ENCODE results near the gene PTPRT. TPM values are rescaled to one million over a fixed set of nuclear protein-coding genes. Genes with fewer than 3 reads are reported as not detected.
A peak's percentile ranks its signal among the peaks of the same experiment; 100 is the strongest.
"Not testable (repeated sequence)": the region's sequence is repeated elsewhere in the genome, so short reads cannot be mapped to it uniquely, and the experiment has no call there.

PTPRT gene
- total RNA-seq, 1 experiment from 2014 or later: 44.5 TPM

DNA sequence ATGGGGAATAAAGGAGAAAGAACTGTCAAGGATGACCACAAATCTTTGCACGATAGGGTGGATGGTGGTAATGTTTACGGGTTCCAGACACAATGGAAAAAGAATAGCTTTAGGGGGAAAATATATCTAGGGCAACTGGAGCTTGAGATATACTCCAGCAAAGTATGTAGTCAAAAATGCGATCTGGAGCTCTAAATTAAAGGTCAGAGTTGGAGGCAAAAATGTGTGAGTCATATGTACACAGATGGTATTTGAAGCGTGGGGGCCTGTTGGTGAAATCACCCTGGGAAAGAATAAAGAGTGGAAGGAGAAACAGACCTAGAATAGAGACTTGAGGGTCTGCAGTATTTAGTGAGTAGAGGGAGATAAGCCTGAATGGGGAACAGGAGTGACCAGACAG lies 937.6 kb downstream of the PTPRT start:
- Histone ChIP-seq H3K9me2 (replicated peaks; ENCODE audit: insufficient read depth, low read length) (no peaks in the 10 kb centered on the region), H3K4me1 (ENCODE audit: low read length) (no peaks in the 10 kb centered on the region), H3K4me2 (ENCODE audit: low read depth, low read length, poor library complexity, severe bottlenecking) (no peak overlapping the region), H3K9me3 (ENCODE audit: low read length) (no peaks in the 10 kb centered on the region), H3K4me3 (ENCODE audit: low read length) (no peak overlapping the region), H2AFZ (ENCODE audit: low read length) (no peak overlapping the region), H3K27ac (ENCODE audit: low read length) (no peak overlapping the region), H4K20me1 (ENCODE audit: insufficient read depth, low read depth, low read length) (no peaks in the 10 kb centered on the region), H3K79me2 (ENCODE audit: low read length) (no peaks in the 10 kb centered on the region), H3K27me3 (ENCODE audit: low read length) (no peaks in the 10 kb centered on the region), H3K36me3 (ENCODE audit: insufficient read depth, low read length) (no peaks in the 10 kb centered on the region), H3K9ac (ENCODE audit: low read length) (no peak overlapping the region)
- DNase-seq: no peak

DNA sequence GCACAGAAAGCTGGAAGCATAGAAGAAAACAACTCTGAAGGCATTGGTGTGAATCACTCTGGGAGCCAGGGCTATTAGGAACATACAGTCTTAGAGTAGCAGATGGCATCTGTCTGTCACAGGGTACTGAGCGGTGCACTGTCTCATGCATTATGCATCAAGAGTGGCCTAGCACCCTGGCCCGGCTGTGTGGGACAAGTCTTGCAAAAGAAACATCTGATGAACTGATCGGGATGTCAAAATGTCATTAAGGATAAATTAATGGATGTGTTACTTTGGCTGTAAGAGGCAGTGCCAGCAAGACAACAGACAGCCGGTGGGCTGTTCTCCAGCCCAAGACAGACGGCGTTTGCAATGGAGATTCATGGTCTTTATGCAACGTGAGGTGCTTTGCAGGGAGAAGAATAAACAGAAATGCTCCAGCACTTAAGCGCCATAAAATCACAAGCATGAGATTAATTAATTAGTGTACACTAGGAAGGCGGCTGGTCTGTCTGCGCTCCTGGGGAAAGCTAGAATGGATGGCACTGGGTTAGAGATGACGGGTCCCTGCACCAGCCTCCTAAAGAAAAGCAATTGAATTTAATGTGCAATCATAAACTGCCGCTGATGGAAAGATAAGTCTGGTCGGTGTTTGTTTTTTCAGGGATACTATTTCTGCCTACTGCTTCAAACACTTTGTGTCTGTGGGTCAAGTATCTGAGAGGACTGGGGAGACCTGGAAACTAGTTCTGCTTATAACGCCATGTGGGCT lies 970.9 kb downstream of the PTPRT start:
- H4K20me1 ChIP-seq (ENCODE audit: insufficient read depth, low read depth, low read length): no peaks in the 10 kb centered on the region
- DNase-seq: no peak
- no peak overlapping the region for H3K27ac ChIP-seq (ENCODE audit: low read length)
- no peaks in the 10 kb centered on the region for H3K9me3 ChIP-seq (ENCODE audit: low read length)
- no peak overlapping the region for H3K4me3 ChIP-seq (ENCODE audit: low read length)
- no peak overlapping the region for H3K9ac ChIP-seq (ENCODE audit: low read length)
- no peak overlapping the region for H3K4me2 ChIP-seq (ENCODE audit: low read depth, low read length, poor library complexity, severe bottlenecking)
- H3K36me3 ChIP-seq (ENCODE audit: insufficient read depth, low read length): no peaks in the 10 kb centered on the region
- no peaks in the 10 kb centered on the region for H3K9me2 ChIP-seq (replicated peaks; ENCODE audit: insufficient read depth, low read length)
- no peaks in the 10 kb centered on the region for H3K27me3 ChIP-seq (ENCODE audit: low read length)
- no peaks in the 10 kb centered on the region for H3K79me2 ChIP-seq (ENCODE audit: low read length)
- peaks cover 7% of the 10 kb centered on the region for H3K4me1 ChIP-seq (ENCODE audit: low read length)
- no peak overlapping the region for H2AFZ ChIP-seq (ENCODE audit: low read length)

DNA sequence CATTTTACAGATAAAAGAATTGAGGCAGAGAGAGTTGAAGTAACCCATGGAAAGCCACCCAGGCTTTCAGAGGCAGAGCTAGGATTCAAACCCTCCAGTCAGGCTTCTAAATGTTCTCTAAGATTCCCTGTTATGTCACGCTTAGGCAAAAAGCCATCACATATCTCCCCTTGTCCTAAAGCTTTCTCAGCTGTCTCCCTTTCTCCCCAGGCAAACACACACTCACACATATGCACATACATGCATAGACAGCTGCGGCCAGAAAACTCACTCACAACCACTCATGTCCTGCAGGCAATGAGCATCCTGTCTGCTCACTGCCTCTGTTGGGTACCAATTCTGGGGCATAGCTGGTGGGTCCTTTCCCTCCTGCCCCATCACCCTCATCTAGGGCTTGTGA lies 975.6 kb downstream of the PTPRT start:
- no peak overlapping the region for H3K4me2 ChIP-seq (ENCODE audit: low read depth, low read length, poor library complexity, severe bottlenecking)
- no peak overlapping the region for H3K9ac ChIP-seq (ENCODE audit: low read length)
- no peaks in the 10 kb centered on the region for H3K9me2 ChIP-seq (replicated peaks; ENCODE audit: insufficient read depth, low read length)
- no peak overlapping the region for H3K27ac ChIP-seq (ENCODE audit: low read length)
- no peaks in the 10 kb centered on the region for H3K36me3 ChIP-seq (ENCODE audit: insufficient read depth, low read length)
- H4K20me1 ChIP-seq (ENCODE audit: insufficient read depth, low read depth, low read length): no peaks in the 10 kb centered on the region
- no peaks in the 10 kb centered on the region for H3K9me3 ChIP-seq (ENCODE audit: low read length)
- no peak overlapping the region for H3K4me3 ChIP-seq (ENCODE audit: low read length)
- H3K4me1 ChIP-seq (ENCODE audit: low read length): no peaks in the 10 kb centered on the region; the same call in 1 of the 2 replicates
- no peak overlapping the region for H2AFZ ChIP-seq (ENCODE audit: low read length)
- DNase-seq: no peak
- no peaks in the 10 kb centered on the region for H3K79me2 ChIP-seq (ENCODE audit: low read length)
- H3K27me3 ChIP-seq (ENCODE audit: low read length): no peaks in the 10 kb centered on the region

DNA sequence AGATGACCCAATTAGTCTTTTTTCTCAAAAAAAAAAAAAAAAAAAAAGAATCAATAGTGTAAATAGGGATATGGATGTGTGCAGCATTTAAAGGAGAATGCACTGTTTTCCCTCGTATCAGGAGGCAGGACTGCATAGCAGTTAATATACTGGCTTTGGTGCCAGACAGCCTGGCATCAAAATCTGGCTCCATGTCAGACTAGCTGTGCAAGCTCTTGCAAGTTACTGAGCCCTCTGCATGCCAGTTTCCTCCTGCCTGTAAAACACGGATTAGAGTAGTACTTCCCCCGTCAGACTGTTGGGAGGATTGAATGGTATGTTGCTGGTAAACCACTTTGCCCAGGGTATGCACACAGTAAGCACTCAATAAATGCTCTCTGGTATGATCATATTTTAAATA lies 977.3 kb downstream of the PTPRT start:
- no peak overlapping the region for H2AFZ ChIP-seq (ENCODE audit: low read length)
- no peak overlapping the region for H3K4me2 ChIP-seq (ENCODE audit: low read depth, low read length, poor library complexity, severe bottlenecking)
- H3K9me3 ChIP-seq (ENCODE audit: low read length): no peaks in the 10 kb centered on the region
- no peaks in the 10 kb centered on the region for H3K36me3 ChIP-seq (ENCODE audit: insufficient read depth, low read length)
- no peak for DNase-seq
- no peaks in the 10 kb centered on the region for H3K27me3 ChIP-seq (ENCODE audit: low read length)
- no peak overlapping the region for H3K4me3 ChIP-seq (ENCODE audit: low read length)
- no peak overlapping the region for H3K27ac ChIP-seq (ENCODE audit: low read length)
- H3K4me1 ChIP-seq (ENCODE audit: low read length): no peaks in the 10 kb centered on the region
- H4K20me1 ChIP-seq (ENCODE audit: insufficient read depth, low read depth, low read length): no peaks in the 10 kb centered on the region
- H3K79me2 ChIP-seq (ENCODE audit: low read length): no peaks in the 10 kb centered on the region
- no peaks in the 10 kb centered on the region for H3K9me2 ChIP-seq (replicated peaks; ENCODE audit: insufficient read depth, low read length)
- H3K9ac ChIP-seq (ENCODE audit: low read length): no peak overlapping the region

DNA sequence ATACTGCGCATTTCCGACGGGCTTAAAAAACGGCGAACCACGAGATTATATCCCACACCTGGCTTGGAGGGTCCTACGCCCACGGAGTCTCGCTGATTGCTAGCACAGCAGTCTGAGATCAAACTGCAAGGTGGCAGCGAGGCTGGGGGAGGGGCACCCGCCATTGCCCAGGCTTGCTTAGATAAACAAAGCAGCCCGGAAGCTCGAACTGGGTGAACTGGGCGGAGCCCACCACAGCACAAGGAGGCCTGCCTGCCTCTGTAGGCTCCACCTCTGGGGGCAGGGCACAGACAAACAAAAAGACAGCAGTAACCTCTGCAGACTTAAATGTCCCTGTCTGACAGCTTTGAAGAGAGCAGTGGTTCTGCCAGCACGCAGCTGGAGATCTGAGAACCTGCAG lies 983.1 kb downstream of the PTPRT start:
- not testable (repeated sequence) for H3K9me3 ChIP-seq (ENCODE audit: low read length)

DNA sequence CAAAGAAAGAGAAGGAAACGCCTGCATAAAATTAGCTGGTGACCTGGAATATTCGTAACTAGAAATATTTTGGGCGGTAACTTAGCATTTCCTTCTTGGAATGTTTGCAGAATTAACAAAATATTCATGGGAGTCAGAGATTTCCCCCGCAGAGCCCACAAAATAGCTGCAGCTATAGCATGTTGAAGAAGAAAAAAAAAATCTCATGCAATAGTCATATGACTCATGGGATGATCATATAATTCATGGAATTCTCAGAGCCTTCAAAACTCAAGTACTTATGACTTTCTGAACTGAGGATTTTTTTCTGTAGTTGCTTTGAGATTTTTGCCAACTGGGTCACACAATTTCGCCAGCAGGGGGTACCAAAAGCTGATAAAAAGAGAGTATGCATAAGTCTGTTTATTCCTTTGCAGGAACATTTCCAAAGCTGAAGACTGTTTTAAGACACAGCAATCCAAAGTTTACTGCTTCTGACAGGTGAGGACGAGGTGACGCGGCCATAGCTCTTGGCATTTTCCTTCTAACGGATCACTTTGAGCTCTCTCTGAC lies 985.5 kb downstream of the PTPRT start:
- no peaks in the 10 kb centered on the region for H4K20me1 ChIP-seq (ENCODE audit: insufficient read depth, low read depth, low read length)
- no peaks in the 10 kb centered on the region for H3K4me1 ChIP-seq (ENCODE audit: low read length)
- H3K4me2 ChIP-seq (ENCODE audit: low read depth, low read length, poor library complexity, severe bottlenecking): no peak overlapping the region
- H3K36me3 ChIP-seq (ENCODE audit: insufficient read depth, low read length): no peaks in the 10 kb centered on the region
- no peak overlapping the region for H3K9ac ChIP-seq (ENCODE audit: low read length)
- no peaks in the 10 kb centered on the region for H3K27me3 ChIP-seq (ENCODE audit: low read length)
- no peak overlapping the region for H2AFZ ChIP-seq (ENCODE audit: low read length)
- no peaks in the 10 kb centered on the region for H3K79me2 ChIP-seq (ENCODE audit: low read length)
- H3K9me2 ChIP-seq (replicated peaks; ENCODE audit: insufficient read depth, low read length): no peaks in the 10 kb centered on the region
- no peak overlapping the region for H3K4me3 ChIP-seq (ENCODE audit: low read length)
- H3K27ac ChIP-seq (ENCODE audit: low read length): no peak overlapping the region
- DNase-seq: peak; percentile 70
- H3K9me3 ChIP-seq (ENCODE audit: low read length): no peaks in the 10 kb centered on the region

More for the DNA sequence above, 983.1 kb downstream of the PTPRT start:
- H3K27ac ChIP-seq (ENCODE audit: low read length); H3K27me3 ChIP-seq (ENCODE audit: low read length); H3K36me3 ChIP-seq (ENCODE audit: insufficient read depth, low read length); DNase-seq; H3K4me2 ChIP-seq (ENCODE audit: low read depth, low read length, poor library complexity, severe bottlenecking); H3K9ac ChIP-seq (ENCODE audit: low read length); H3K9me2 ChIP-seq (replicated peaks; ENCODE audit: insufficient read depth, low read length); H3K4me1 ChIP-seq (ENCODE audit: low read length); H4K20me1 ChIP-seq (ENCODE audit: insufficient read depth, low read depth, low read length); H2AFZ ChIP-seq (ENCODE audit: low read length); H3K79me2 ChIP-seq (ENCODE audit: low read length); H3K4me3 ChIP-seq (ENCODE audit: low read length): not testable (repeated sequence)

DNA sequence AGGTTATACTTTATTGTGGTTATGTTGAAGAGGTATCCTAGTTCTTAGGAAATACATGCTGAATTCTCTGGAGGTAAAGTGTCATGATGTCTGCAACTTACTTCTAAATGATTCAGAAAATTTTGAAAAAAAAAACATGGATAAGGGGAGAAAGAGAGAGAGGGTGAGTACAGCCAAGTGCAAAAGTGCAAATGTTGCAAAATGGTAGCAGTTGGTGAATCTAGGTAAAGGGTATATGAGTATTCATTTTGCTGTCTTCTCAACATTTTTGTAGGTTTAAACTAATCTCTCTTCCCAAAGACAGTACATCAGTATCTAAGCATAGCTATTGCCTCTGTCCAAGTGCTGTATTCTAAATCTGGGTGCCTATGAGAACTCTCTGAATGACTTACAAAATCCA lies 992.1 kb downstream of the PTPRT start:
- Histone ChIP-seq H3K9me3 (ENCODE audit: low read length) (no peaks in the 10 kb centered on the region), H3K27me3 (ENCODE audit: low read length) (no peaks in the 10 kb centered on the region), H3K79me2 (ENCODE audit: low read length) (no peaks in the 10 kb centered on the region), H2AFZ (ENCODE audit: low read length) (no peak overlapping the region), H3K36me3 (ENCODE audit: insufficient read depth, low read length) (no peaks in the 10 kb centered on the region), H3K4me3 (ENCODE audit: low read length) (no peak overlapping the region), H3K4me1 (ENCODE audit: low read length) (peaks cover 7% of the 10 kb centered on the region), H3K27ac (ENCODE audit: low read length) (no peak overlapping the region), H3K4me2 (ENCODE audit: low read depth, low read length, poor library complexity, severe bottlenecking) (no peak overlapping the region), H4K20me1 (ENCODE audit: insufficient read depth, low read depth, low read length) (no peaks in the 10 kb centered on the region), H3K9me2 (replicated peaks; ENCODE audit: insufficient read depth, low read length) (no peaks in the 10 kb centered on the region), H3K9ac (ENCODE audit: low read length) (no peak overlapping the region)
- no peak for DNase-seq

DNA sequence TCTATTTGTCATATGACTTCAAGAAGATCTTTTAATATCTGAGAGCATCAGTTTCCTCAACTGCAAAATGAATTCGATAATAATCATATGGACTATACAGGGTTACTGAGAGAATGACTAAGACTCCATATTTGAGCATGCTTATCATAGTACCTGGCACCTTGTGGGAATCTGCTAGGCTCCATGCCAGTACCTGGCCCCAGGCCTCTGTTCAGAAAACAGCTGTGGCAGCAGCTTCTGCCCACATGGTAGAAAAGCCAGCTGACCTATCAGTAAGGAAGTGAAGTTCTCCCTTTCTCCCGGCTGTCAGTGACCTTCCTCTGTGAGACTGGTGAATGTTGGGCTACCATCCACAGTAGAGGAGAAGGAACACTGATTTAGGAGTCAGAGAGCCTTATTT lies 996.6 kb downstream of the PTPRT start:
- Histone ChIP-seq H3K27me3 (ENCODE audit: low read length) (no peaks in the 10 kb centered on the region), H4K20me1 (ENCODE audit: insufficient read depth, low read depth, low read length) (no peaks in the 10 kb centered on the region), H3K9ac (ENCODE audit: low read length) (no peak overlapping the region), H3K4me2 (ENCODE audit: low read depth, low read length, poor library complexity, severe bottlenecking) (no peak overlapping the region), H3K36me3 (ENCODE audit: insufficient read depth, low read length) (no peaks in the 10 kb centered on the region), H3K9me2 (replicated peaks; ENCODE audit: insufficient read depth, low read length) (no peaks in the 10 kb centered on the region), H3K4me1 (ENCODE audit: low read length) (peaks cover 26% of the 10 kb centered on the region), H3K9me3 (ENCODE audit: low read length) (no peaks in the 10 kb centered on the region), H3K79me2 (ENCODE audit: low read length) (no peaks in the 10 kb centered on the region), H3K27ac (ENCODE audit: low read length) (peak overlapping the region; percentile 51; the same call in 1 of the 2 replicates), H3K4me3 (ENCODE audit: low read length) (no peak overlapping the region), H2AFZ (ENCODE audit: low read length) (no peak overlapping the region)
- no peak for DNase-seq
